HG03378 (cell line): Measurements from ENCODE around the gene TBC1D10A.

Experiments used
- ATAC-seq: cut with Tn5 transposase; IDR thresholded peaks from one replicate; pipeline ENCODE4 v1.9.1; 2021; ENCODE audit warnings: mild to moderate bottlenecking, moderate library complexity; ENCODE audit not compliant: unreplicated experiment

The TBC1D10A gene

GRCh38 chr22:30248484-30248883, 78.3 kb downstream of the TBC1D10A start:
- ATAC-seq = no peak

DNA sequence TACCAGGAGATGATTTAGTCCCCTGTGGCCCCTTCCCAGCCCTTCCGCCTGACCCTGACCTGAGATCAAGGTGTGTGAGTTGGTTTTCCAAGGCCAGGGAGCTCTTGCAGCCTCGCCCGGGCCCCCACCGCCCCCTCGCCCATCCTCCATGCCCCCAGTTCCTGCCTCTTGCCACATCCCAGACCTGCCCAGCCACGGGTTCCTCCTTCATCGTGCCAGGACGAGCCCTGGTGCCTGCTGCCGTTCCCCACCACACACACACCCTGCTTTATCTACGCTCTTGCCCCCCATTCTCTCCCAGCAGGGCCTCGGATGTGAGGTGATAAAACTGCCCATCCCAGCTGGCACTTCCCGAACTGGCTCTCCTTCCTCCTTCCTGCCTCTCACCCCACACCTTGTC, 78.8 kb downstream of the TBC1D10A start:
- ATAC-seq = no peak

GRCh38 chr22:30247561-30247960, 79.2 kb downstream of the TBC1D10A start:
- ATAC-seq = no peak

DNA sequence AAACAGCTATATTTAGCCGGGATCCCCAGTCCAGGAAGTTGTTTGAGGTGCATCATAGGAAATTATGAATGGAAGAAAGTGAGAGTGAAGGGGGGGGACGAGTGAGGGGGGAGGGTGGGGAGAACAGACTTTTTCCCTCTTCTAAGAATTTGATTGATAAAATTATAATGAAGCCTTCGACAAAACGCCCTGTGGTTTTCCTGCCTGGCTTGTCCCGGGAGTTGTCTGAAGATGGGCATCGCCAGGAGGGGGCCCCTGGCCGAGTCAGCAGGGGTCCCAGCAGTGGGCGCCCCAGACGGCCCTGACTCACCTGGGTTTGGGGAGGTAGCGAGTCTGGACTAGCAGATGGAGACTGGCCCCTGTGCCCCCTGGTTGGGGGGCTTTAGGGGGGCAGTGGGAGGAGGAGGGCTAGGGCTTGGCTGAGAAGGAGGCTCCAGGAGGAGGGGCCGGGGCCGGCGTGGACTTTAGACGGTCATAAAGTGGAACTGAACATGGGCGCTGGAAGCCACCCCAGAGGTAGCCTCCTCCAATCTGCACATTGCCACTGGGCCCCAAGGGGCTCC, 79.8 kb downstream of the TBC1D10A start:
- no peak for ATAC-seq

GRCh38 chr22:30245985-30246813, 80.5 kb downstream of the TBC1D10A start, which contains the start of gene LIF:
Gene LIF, minus strand, starts transcription at chr22:30246759. Its CDS starts 64 bp downstream, at chr22:30246695.
- no peak for ATAC-seq

GRCh38 chr22:30245181-30245984, 81.4 kb downstream of the TBC1D10A start:
- ATAC-seq = no peak

GRCh38 chr22:30244641-30245040, 82.1 kb downstream of the TBC1D10A start:
- no peak for ATAC-seq

GRCh38 chr22:30244066-30244465, 82.7 kb downstream of the TBC1D10A start:
- no peak for ATAC-seq

GRCh38 chr22:30243661-30244060, 83.1 kb downstream of the TBC1D10A start:
- ATAC-seq = no peak
